AML-193 (cell line): ENCODE measurements around the gene CTSW.
"Not testable (repeated sequence)": the region's sequence is repeated elsewhere in the genome, so short reads cannot be mapped to it uniquely, and the experiment has no call there.

ENCODE experiments used
- DNase-seq, 2 experiments: peaks; one replicate each; lab custom pipeline; 2025; lab: John Stamatoyannopoulos, UW

The CTSW gene

GRCh38 chr11:65879617-65880016 lies at the start of gene CTSW:
Gene CTSW (plus strand): TSS chr11:65879837. CDS start chr11:65879855, 18 bp downstream.
- DNase-seq = no peak

GRCh38 chr11:65832231-65832630 lies 47.4 kb upstream of the CTSW start:
- not testable (repeated sequence) for DNase-seq

GRCh38 chr11:65833297-65834030 lies 46.2 kb upstream of the CTSW start, which contains the start of gene SNX32:
Gene SNX32 (plus strand): TSS chr11:65833963. CDS start chr11:65834066, 103 bp downstream.
- peak; percentile 67 to 68 for DNase-seq

- no peak for DNase-seq
Observed at GRCh38 chr11:65834202-65834601, 45.4 kb upstream of the CTSW start.

GRCh38 chr11:65842144-65842543 lies 37.5 kb upstream of the CTSW start:
- DNase-seq = no peak

- no peak for DNase-seq
Observed at GRCh38 chr11:65843811-65844210, 35.8 kb upstream of the CTSW start.

- no peak for DNase-seq
Observed at GRCh38 chr11:65844231-65844872, 35.3 kb upstream of the CTSW start.

- DNase-seq = no peak
Observed at GRCh38 chr11:65847746-65848145, 31.9 kb upstream of the CTSW start.

- DNase-seq = not testable (repeated sequence)
Observed at GRCh38 chr11:65848693-65849092, 30.9 kb upstream of the CTSW start.

- no peak for DNase-seq
Observed at GRCh38 chr11:65849366-65849765, 30.3 kb upstream of the CTSW start.

- DNase-seq = no peak
Observed at GRCh38 chr11:65849771-65850216, 29.8 kb upstream of the CTSW start.

- no peak for DNase-seq
Observed at GRCh38 chr11:65850217-65851082, 29.2 kb upstream of the CTSW start.

GRCh38 chr11:65851083-65851579 lies 28.5 kb upstream of the CTSW start:
- no peak for DNase-seq

- no peak for DNase-seq
Observed at GRCh38 chr11:65851811-65852507, 27.7 kb upstream of the CTSW start.

- DNase-seq = no peak
Observed at GRCh38 chr11:65852508-65853245, 27.0 kb upstream of the CTSW start.

GRCh38 chr11:65853246-65853979 lies 26.2 kb upstream of the CTSW start:
- no peak for DNase-seq

GRCh38 chr11:65854161-65854592 lies 25.5 kb upstream of the CTSW start:
- DNase-seq = no peak

GRCh38 chr11:65854852-65855837 lies 24.5 kb upstream of the CTSW start:
- no peak for DNase-seq

GRCh38 chr11:65855927-65856363 lies 23.7 kb upstream of the CTSW start:
- DNase-seq = no peak
